GM13977 (cell line): ENCODE measurements around the gene TMEM232.

Experiments used
- DNase-seq: peaks from one replicate; pipeline ENCODE4 v3.0.0; 2012; ENCODE audit warnings: low spot score
- in situ Hi-C: fragments of 300-500 bp; cut with MboI; formaldehyde crosslinking; loops from one replicate; pipeline ENCODE4 v1.12.0; 2022; ENCODE audit warnings: low sequenced_read_pairs, low pct_unique_long_range_greater_than_20kb, mixed read lengths, inconsistent platforms; ENCODE audit not compliant: unreplicated experiment
- TF ChIP-seq, protein P1 (sequence below): IDR thresholded peaks from 2 replicates; pipeline ENCODE4 v1.5.1; 2012; ENCODE audit warnings: mild to moderate bottlenecking, control low read depth; ENCODE audit not compliant: insufficient read depth; ENCODE audit errors: extremely low read depth, missing control alignments

Gene TMEM232

GRCh38 chr5:110630350-110630749, 96.1 kb downstream of the TMEM232 start:
- in situ Hi-C loops, result no loop called here
- no peak for DNase-seq
- TF ChIP-seq, protein P1, sequence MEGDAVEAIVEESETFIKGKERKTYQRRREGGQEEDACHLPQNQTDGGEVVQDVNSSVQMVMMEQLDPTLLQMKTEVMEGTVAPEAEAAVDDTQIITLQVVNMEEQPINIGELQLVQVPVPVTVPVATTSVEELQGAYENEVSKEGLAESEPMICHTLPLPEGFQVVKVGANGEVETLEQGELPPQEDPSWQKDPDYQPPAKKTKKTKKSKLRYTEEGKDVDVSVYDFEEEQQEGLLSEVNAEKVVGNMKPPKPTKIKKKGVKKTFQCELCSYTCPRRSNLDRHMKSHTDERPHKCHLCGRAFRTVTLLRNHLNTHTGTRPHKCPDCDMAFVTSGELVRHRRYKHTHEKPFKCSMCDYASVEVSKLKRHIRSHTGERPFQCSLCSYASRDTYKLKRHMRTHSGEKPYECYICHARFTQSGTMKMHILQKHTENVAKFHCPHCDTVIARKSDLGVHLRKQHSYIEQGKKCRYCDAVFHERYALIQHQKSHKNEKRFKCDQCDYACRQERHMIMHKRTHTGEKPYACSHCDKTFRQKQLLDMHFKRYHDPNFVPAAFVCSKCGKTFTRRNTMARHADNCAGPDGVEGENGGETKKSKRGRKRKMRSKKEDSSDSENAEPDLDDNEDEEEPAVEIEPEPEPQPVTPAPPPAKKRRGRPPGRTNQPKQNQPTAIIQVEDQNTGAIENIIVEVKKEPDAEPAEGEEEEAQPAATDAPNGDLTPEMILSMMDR, result no peak

DNA sequence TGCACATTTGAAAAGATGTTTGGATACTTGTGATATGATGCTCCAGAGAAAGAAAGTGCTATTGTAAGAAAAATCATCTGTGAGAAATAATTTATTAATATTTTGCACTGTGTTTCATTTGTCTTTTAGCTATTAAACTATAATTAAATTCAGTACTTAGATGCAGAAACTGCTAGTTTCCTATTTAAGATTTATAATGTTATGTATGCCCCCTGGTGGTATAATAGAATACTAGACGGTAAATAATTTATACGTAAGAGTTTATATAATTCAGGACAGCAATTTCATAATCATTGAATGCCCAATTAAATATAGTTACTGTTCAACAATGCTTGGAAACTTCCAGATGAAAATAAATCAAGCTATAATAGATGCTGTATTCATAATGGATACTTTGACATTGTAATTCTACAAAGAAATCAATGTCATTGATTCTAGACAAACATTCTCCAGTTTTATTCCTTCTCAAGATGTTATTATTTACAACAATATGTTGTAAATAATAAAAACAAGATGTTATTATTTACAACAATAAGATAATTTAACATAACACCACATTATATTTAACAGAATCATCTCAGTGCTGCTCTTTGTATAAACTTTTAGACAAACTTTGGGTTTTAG, 101.0 kb downstream of the TMEM232 start:
- DNase-seq, result peak; percentile 7
- TF ChIP-seq, protein P1, result peak; percentile 12
- in situ Hi-C loops, result no loop called here

- TF ChIP-seq, protein P1, result no peak
- in situ Hi-C loops, result no loop called here
- no peak for DNase-seq
These were observed 102.6 kb downstream of the TMEM232 start for GRCh38 chr5:110623874-110624273.

- DNase-seq, result no peak
- TF ChIP-seq, protein P1, result no peak
- in situ Hi-C loops, result no loop called here
These were observed 107.5 kb downstream of the TMEM232 start for GRCh38 chr5:110618941-110619340.

DNA sequence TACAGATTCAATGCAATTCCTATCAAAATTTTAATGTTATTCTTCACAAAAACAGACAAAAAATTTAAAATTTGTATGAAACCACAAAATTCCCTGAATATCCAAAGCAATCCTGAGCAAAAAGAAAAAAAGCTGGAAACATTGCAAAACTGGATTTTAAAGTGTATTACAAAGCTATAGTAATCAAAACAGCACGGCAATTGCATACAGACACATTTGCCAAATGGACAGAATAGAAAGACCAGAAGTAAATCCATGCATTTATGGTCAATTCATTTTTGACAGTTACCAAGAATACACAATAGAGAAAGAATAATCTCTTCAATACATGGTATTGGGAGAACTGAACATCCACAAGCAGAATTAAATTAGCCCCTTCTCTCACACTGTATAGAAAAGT, 110.5 kb downstream of the TMEM232 start:
- in situ Hi-C loops, result no loop called here
- TF ChIP-seq, protein P1, result no peak
- no peak for DNase-seq

DNA sequence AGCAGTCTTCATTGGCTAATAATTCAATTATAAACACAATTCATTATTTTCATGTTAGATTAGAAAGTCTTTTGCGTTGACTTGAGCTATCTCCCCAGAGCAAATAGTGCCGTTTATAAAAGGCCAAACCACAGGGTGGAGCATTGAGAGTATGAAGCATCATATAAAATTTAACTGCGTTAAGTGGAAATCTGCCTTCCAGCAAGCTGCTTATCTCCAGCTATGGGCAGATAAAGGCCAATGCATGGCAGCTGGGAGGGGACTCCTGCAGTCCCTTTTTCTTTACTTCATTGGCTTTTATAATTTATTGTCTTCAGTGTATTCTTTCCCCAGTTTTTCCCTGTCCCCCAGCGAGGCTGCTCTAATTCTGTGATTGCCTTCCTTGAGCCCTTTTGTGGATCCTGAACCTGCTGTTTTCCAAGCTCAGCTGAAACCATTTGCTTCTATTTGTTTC, 113.7 kb downstream of the TMEM232 start:
- in situ Hi-C loops, result no loop called here
- TF ChIP-seq, protein P1, result no peak
- no peak for DNase-seq
